Measurements from ENCODE around the gene FADD. TPM values are rescaled to one million over a fixed set of nuclear protein-coding genes. Genes with fewer than 3 reads are reported as not detected.

The FADD gene
- polyA plus RNA-seq, 2 of the 4 experiments (the other 2 are of a cell fraction), result 30.2 to 59.1 TPM

DNA sequence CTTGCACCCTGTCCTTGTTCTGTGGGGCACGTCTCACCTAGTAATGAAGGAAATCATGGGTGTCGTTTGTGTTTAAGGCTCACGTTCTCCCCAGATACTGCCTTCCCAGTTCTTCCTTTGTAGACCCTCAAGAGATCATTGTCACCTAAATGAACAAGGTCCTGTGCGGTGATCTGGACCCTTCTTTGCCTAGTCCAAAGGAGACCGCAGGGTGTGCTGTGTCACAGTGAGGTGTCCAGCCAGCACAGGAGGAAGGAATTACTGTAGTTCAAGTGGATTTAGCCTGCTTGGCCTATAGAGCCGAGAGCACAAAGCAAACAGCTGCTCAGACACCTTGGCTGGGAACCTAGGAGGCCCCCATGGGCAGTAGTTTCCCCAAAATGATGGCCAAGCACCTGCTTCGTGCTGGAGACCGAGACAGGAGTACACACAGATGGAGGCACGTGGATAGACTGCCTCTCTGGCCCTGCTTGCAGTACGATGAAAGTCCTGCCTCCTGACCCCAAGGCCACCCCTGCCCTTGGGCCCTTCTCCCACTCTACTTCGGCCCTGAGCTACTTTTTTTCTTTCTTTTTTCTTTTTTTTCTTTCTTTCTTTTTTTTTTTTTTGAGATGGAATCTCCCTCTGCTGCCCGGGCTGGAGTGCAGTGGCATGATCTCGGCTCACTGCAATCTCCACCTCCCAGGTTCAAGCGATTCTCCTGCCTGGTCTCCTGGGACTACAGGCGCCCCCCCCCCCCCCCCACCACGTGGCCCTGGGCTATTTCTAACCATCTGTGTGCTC lies 48.0 kb downstream of the FADD start:
- peaks cover 9% of the 10 kb centered on the region for H3K4me1 ChIP-seq
- 76% methylated on average over 12 of the region's 16 CpGs for WGBS (ENCODE audit: missing lambda C conversion rate)
- POLR2A ChIA-PET, result no interaction called here
- no peak overlapping the region for H3K4me2 ChIP-seq
- H3K9me3 ChIP-seq, result no peaks in the 10 kb centered on the region
- H3K4me3 ChIP-seq, result no peak overlapping the region
- CTCF ChIA-PET, result interaction anchor here (1.2 kb wide), 1 partner anchor 8 kb away, joined by 3 read pairs; no protein-coding TSS in a partner anchor
- H3K27ac ChIP-seq, result no peak overlapping the region
- TF ChIP-seq, protein P1, sequence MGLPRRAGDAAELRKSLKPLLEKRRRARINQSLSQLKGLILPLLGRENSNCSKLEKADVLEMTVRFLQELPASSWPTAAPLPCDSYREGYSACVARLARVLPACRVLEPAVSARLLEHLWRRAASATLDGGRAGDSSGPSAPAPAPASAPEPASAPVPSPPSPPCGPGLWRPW (IDR thresholded peaks at IDR 0.05), result no peak
- TF ChIP-seq MYC (IDR thresholded peaks at IDR 0.05; ENCODE audit: borderline replicate concordance, low read length), result no peak
- no peak for TF ChIP-seq HOXA7 (CRISPR knock-in tag; IDR thresholded peaks at IDR 0.05)
- ATAC-seq, result no peak
- no peak for DNase-seq (ENCODE audit: low read depth in 1 of 2, low spot score in 1 of 2)
- FAIRE-seq, result no peak

GRCh38 chr11:70251659-70252321 lies 48.7 kb downstream of the FADD start:
- 75% methylated on average over 21 of the region's 21 CpGs for WGBS (ENCODE audit: missing lambda C conversion rate)
- Histone ChIP-seq H3K9me3 (no peaks in the 10 kb centered on the region), H3K4me1 (peaks cover 9% of the 10 kb centered on the region), H3K4me3 (no peak overlapping the region), H3K27ac (no peak overlapping the region), H3K4me2 (no peak overlapping the region)
- FAIRE-seq (no peak), DNase-seq (ENCODE audit: low read depth in 1 of 2, low spot score in 1 of 2) (no peak), ATAC-seq (no peak)
- TF ChIP-seq, protein P2, sequence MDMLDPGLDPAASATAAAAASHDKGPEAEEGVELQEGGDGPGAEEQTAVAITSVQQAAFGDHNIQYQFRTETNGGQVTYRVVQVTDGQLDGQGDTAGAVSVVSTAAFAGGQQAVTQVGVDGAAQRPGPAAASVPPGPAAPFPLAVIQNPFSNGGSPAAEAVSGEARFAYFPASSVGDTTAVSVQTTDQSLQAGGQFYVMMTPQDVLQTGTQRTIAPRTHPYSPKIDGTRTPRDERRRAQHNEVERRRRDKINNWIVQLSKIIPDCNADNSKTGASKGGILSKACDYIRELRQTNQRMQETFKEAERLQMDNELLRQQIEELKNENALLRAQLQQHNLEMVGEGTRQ (IDR thresholded peaks at IDR 0.05), result no peak
- TF ChIP-seq RARB (CRISPR knock-in tag; IDR thresholded peaks at IDR 0.05), result no peak
- TF ChIP-seq RNF2 (IDR thresholded peaks at IDR 0.05; ENCODE audit: borderline replicate concordance, low read depth), result no peak
- no peak for TF ChIP-seq KDM1A (IDR thresholded peaks at IDR 0.05; ENCODE audit: low read depth)
- no peak for TF ChIP-seq FOSB (CRISPR knock-in tag; IDR thresholded peaks at IDR 0.05)
- TF ChIP-seq CEBPB (IDR thresholded peaks at IDR 0.05), result no peak
- TF ChIP-seq BHLHE40 (IDR thresholded peaks at IDR 0.05; ENCODE audit: low read depth, low read length), result no peak
- no peak for TF ChIP-seq ZC3H11A (IDR thresholded peaks at IDR 0.05)
- TF ChIP-seq, protein P3, sequence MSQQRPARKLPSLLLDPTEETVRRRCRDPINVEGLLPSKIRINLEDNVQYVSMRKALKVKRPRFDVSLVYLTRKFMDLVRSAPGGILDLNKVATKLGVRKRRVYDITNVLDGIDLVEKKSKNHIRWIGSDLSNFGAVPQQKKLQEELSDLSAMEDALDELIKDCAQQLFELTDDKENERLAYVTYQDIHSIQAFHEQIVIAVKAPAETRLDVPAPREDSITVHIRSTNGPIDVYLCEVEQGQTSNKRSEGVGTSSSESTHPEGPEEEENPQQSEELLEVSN (IDR thresholded peaks at IDR 0.05; ENCODE audit: borderline replicate concordance, low read depth), result no peak
- no peak for TF ChIP-seq HDAC2 (IDR thresholded peaks at IDR 0.05)
- TF ChIP-seq ESRRA (IDR thresholded peaks at IDR 0.05; ENCODE audit: borderline replicate concordance, low read length), result no peak
- no peak for TF ChIP-seq CBX2 (IDR thresholded peaks at IDR 0.05; ENCODE audit: borderline replicate concordance, low read depth)
- no peak for TF ChIP-seq CHD2 (IDR thresholded peaks at IDR 0.05; ENCODE audit: low read length, partially characterized antibody)
- TF ChIP-seq FOXS1 (CRISPR knock-in tag; IDR thresholded peaks at IDR 0.05), result no peak
- no peak for TF ChIP-seq TFCP2L1 (CRISPR knock-in tag; IDR thresholded peaks at IDR 0.05)
- no peak for TF ChIP-seq EHMT2 (IDR thresholded peaks at IDR 0.05; ENCODE audit: low read depth)
- no peak for TF ChIP-seq RCOR1 (IDR thresholded peaks at IDR 0.05; ENCODE audit: low read depth, low read length)
- CTCF ChIA-PET, result interaction anchor here (1.2 kb wide), 1 partner anchor 8 kb away, joined by 3 read pairs; no protein-coding TSS in a partner anchor
- POLR2A ChIA-PET, result no interaction called here

DNA sequence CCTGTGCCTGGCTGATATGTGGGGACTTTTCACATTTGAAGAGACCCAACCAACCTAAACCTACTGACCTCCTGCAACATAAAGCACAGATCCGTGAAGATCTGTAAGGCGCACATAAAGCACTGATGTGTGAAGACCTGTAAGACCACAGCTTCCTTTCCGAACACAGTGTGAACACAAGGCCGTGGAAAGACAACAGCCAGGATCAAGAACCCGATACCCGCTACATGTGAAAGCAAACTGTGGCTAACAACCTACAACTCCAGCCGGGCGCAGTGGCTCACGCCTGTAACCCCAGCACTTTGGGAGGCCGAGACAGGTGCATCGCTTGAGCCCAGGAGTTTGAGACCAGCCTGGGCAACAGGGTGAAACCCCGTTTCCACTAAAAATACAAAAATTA lies 49.7 kb downstream of the FADD start:
- POLR2A ChIA-PET, result no interaction called here
- CTCF ChIA-PET, result no interaction called here

More for the DNA sequence above, 49.7 kb downstream of the FADD start:
- 90% methylated on average over 10 of the region's 12 CpGs for WGBS (ENCODE audit: missing lambda C conversion rate)
- FAIRE-seq (no peak), DNase-seq (ENCODE audit: low read depth in 1 of 2, low spot score in 1 of 2) (no peak), ATAC-seq (no peak)
- TF ChIP-seq CBX2 (IDR thresholded peaks at IDR 0.05; ENCODE audit: borderline replicate concordance, low read depth) (no peak), SREBF2 (IDR thresholded peaks at IDR 0.05) (no peak), EHF (CRISPR knock-in tag; IDR thresholded peaks at IDR 0.05) (no peak), JUN (IDR thresholded peaks at IDR 0.05) (no peak), BCL3 (IDR thresholded peaks at IDR 0.05) (no peak), GATA3 (IDR thresholded peaks at IDR 0.05; ENCODE audit: borderline replicate concordance) (no peak), EP300 (IDR thresholded peaks at IDR 0.05) (no peak), HDAC2 (IDR thresholded peaks at IDR 0.05) (no peak), EHMT2 (IDR thresholded peaks at IDR 0.05; ENCODE audit: low read depth) (no peak), MAFK (IDR thresholded peaks at IDR 0.05; ENCODE audit: partially characterized antibody) (no peak)
- TF ChIP-seq, protein P4, sequence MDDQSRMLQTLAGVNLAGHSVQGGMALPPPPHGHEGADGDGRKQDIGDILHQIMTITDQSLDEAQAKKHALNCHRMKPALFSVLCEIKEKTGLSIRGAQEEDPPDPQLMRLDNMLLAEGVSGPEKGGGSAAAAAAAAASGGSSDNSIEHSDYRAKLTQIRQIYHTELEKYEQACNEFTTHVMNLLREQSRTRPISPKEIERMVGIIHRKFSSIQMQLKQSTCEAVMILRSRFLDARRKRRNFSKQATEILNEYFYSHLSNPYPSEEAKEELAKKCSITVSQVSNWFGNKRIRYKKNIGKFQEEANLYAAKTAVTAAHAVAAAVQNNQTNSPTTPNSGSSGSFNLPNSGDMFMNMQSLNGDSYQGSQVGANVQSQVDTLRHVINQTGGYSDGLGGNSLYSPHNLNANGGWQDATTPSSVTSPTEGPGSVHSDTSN (IDR thresholded peaks at IDR 0.05), result no peak
- TF ChIP-seq, protein P1 (IDR thresholded peaks at IDR 0.05), result no peak
- TF ChIP-seq, protein P3 (IDR thresholded peaks at IDR 0.05; ENCODE audit: borderline replicate concordance, low read depth), result no peak
- Histone ChIP-seq H3K4me3 (no peak overlapping the region), H3K4me2 (no peak overlapping the region), H3K27ac (no peak overlapping the region), H3K4me1 (peaks cover 3% of the 10 kb centered on the region; the same call in 1 of the 3 replicates), H3K9me3 (no peaks in the 10 kb centered on the region)

Data from A549 (cell line).